Raji (cell line): ENCODE results near the gene SFXN1.

Experiments
- POLR2A ChIP-seq: IDR thresholded peaks from 2 replicates; pipeline ENCODE4 v1.6.1; 2011; ENCODE audit warnings: low read depth, low read length, control low read depth; ENCODE audit not compliant: insufficient read depth

The SFXN1 gene

DNA sequence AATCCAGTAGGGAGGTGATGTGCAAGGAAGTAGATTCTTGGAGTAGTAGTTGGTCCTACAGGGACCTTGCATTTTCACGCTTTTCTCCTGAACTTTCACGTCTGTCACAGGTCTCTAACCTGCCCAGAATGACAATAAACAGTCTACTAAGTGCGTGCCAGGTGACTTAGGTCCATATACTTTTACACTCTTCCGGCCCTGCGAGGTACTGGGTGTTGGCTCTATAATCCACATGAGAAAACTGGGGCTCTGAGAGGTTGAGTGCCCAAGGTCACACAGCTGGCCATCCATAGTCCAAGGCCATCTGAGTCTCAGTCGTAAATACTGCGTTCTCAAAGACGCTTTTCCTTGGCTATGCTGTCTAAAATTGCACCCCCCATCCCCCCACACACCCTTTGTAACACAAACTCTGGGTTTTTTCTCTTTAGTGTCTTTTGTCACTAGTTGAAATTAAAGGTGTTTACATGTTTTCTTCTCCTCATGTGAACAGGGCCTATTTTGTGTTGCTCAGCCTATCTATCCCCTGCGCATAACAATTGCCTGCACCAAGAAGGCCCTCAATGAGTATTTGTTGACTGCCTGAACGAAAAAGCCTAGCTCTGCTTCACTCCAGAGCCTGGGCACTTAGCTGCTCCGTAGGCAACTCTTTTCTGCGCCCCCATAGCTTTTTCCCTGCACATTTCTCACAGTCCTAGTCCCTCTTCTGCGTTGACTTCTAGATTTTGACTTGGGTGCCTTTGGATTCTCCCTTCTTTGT, 943 bp downstream of the SFXN1 start:
- TF ChIP-seq POLR2A: no peak

DNA sequence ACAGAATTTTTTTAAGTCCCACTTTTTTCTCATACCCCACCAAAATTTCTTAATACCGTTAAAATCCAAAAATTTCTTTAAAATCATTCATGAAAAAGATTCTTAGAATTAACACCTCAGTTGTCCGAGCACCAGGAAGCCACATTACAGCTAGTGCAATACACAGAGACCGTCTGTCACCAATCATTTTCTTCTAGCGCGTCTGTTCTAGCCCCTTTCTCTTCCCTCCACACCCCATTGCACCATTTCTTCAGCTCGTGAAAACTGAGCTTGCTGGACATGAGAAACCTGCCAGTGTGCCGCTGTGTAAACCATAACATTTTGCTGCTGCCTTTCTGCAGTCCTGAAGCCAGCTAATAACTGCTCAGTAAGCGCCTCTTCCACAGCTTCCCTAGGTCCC, 5.0 kb downstream of the SFXN1 start:
- no peak for TF ChIP-seq POLR2A

DNA sequence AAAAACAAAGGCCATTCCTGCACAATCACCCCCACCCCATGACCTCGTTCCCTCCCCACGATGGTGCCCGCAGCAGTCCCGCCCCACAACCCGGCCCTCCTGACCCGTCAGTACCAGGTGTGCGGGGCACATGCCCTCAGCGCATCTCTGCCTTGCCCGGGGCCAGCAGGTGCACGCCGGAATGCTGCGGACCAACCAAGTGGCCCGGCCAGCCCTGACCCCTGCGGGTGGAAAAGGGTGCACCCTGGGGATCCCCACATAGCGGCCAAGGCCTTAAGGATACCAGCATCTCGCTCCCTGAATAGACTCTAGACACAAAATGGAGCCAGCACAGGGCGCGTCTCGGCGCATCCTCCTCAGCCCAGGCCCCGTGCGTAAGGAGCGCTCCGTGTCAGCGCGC, 6.0 kb downstream of the SFXN1 start:
- no peak for TF ChIP-seq POLR2A

GRCh38 chr5:175484829-175485228, 6.5 kb downstream of the SFXN1 start:
- no peak for TF ChIP-seq POLR2A

DNA sequence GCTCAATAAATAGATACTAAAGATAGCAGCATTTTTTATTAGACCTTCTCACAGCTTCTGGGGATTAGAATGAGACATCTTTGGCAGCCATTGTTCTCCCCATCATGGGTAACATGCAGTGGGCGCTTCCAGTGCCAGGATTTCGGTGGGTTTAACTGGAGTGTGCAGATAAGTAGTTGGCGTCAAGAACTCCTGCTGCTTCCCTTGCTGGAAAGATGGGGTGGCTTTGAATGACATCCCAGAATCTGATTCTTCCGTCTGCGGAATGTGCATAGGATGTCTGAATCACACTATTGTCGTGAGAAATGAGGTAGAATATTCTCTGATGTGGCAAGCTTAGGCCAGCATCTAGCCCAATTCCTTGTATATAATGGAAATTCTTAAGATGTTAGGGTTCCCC, 7.3 kb downstream of the SFXN1 start:
- TF ChIP-seq POLR2A: no peak

GRCh38 chr5:175487514-175488222, 9.3 kb downstream of the SFXN1 start:
- TF ChIP-seq POLR2A: no peak

- no peak for TF ChIP-seq POLR2A
Observed at GRCh38 chr5:175489693-175490443, 11.5 kb downstream of the SFXN1 start.

DNA sequence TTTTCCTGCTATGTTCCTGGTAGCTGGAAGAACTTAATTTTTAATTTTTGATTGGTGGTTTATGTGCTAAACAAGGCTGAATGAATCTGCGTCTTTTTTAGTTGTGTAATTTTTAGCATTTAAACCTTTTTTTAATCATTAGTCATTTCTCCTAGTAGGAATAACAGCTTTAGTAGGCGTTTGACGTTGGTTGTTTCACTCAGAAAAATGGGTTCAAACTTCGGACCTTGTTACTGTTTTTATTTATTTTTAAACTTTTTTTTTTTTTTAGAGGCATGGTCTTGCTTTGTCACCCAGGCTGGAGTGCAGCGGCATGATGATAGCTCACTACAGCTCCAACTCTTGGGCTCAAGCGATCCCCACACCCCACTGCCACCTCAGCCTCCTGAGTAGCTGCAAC, 12.9 kb downstream of the SFXN1 start:
- no peak for TF ChIP-seq POLR2A

- TF ChIP-seq POLR2A: no peak
Observed at GRCh38 chr5:175493260-175493659, 14.9 kb downstream of the SFXN1 start.

GRCh38 chr5:175493726-175494125, 15.4 kb downstream of the SFXN1 start:
- TF ChIP-seq POLR2A: no peak

DNA sequence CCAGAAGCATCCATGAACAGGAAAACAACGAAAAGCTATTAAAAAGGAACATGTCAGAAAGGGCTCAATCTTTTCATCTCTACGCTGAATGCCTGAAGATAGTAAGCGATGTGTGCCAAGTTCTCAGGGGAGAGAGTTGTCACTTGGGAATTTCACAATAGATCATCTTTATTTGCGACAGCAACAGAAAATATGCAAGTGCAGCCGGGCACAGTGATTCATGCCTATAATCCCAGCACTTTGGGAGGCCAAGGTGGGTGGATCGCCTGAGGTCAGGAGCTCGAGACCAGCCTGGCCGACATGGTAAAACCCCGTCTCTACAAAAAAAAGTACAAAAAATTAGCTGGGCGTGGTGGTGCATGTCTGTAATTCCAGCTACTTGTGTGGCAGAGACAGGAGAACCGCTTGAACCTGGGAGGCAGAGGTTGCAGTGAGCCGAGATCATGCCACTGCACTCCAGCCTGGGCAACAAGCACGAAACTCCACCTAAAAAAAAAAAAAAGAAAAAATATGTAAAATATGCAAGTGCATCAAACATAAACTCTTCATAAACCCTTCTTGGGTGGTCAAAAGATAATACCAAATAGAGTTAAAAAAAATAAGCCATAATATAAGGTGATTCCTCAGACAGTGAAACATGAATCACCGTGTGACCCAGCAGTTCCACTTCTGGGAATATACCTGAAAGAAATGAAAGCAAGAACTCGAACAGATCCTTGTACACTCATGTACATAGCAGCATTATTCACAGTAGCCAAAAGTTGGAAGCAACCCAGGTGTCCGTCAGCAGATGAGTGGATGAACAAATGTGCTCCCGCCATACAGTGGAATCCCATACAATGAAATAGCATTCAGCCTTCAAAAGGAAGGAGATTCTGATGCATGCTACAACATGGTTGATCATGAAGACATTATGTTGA, 16.2 kb downstream of the SFXN1 start:
- TF ChIP-seq POLR2A: no peak

- no peak for TF ChIP-seq POLR2A
Observed at GRCh38 chr5:175501759-175502158, 23.4 kb downstream of the SFXN1 start.

GRCh38 chr5:175508896-175509295, 30.5 kb downstream of the SFXN1 start:
- TF ChIP-seq POLR2A: no peak

- no peak for TF ChIP-seq POLR2A
Observed at GRCh38 chr5:175513297-175513696, 34.9 kb downstream of the SFXN1 start.

- no peak for TF ChIP-seq POLR2A
Observed at GRCh38 chr5:175513726-175514125, 35.4 kb downstream of the SFXN1 start.
